ENCODE data around the gene TANC1. TPM values are rescaled to one million over a fixed set of nuclear protein-coding genes. Genes with fewer than 3 reads are reported as not detected.

The TANC1 gene
- total RNA-seq, 2 donors from 2014 or later = 51.8 to 58.9 TPM

GRCh38 chr2:159228081-159228581 is 259.7 kb downstream of the TANC1 start:
- H3K27ac ChIP-seq = no peak overlapping the region
- H3K4me3 ChIP-seq = no peak overlapping the region
- no peak for TF ChIP-seq CTCF (IDR thresholded peaks at IDR 0.05)
- DNase-seq (ENCODE audit: low spot score) = no peak
- peaks cover 0 to 39% of the 10 kb centered on the region in 2 donors for H3K4me1 ChIP-seq
- H3K27me3 ChIP-seq = no peaks in the 10 kb centered on the region
- H3K9me3 ChIP-seq = no peaks in the 10 kb centered on the region
- H3K36me3 ChIP-seq = peaks cover 75% of the 10 kb centered on the region

GRCh38 chr2:159229476-159230144 is 261.2 kb downstream of the TANC1 start:
- DNase-seq (ENCODE audit: low spot score) = no peak
- no peak for TF ChIP-seq CTCF (IDR thresholded peaks at IDR 0.05)
- Histone ChIP-seq H3K36me3 (peaks cover 70% of the 10 kb centered on the region), H3K27ac (no peak overlapping the region), H3K4me1 (peaks cover 0 to 38% of the 10 kb centered on the region in 2 donors), H3K9me3 (no peaks in the 10 kb centered on the region), H3K27me3 (no peaks in the 10 kb centered on the region), H3K4me3 (no peak overlapping the region)

GRCh38 chr2:159230145-159230877 is 261.9 kb downstream of the TANC1 start:
- TF ChIP-seq CTCF (IDR thresholded peaks at IDR 0.05) = no peak
- H3K4me1 ChIP-seq = peaks cover 0 to 36% of the 10 kb centered on the region in 2 donors
- no peaks in the 10 kb centered on the region for H3K9me3 ChIP-seq
- H3K27me3 ChIP-seq = no peaks in the 10 kb centered on the region
- peaks cover 70% of the 10 kb centered on the region for H3K36me3 ChIP-seq
- no peak overlapping the region for H3K27ac ChIP-seq
- DNase-seq (ENCODE audit: low spot score) = no peak
- no peak overlapping the region for H3K4me3 ChIP-seq

GRCh38 chr2:159232456-159233170 is 264.2 kb downstream of the TANC1 start:
- H3K36me3 ChIP-seq = peaks cover 74% of the 10 kb centered on the region
- H3K27ac ChIP-seq = peak overlapping the region in 1 of 2 donors; percentile 44
- no peak for TF ChIP-seq CTCF (IDR thresholded peaks at IDR 0.05)
- no peaks in the 10 kb centered on the region for H3K9me3 ChIP-seq
- peaks cover 0 to 32% of the 10 kb centered on the region in 2 donors for H3K4me1 ChIP-seq
- H3K4me3 ChIP-seq = no peak overlapping the region
- no peak for DNase-seq (ENCODE audit: low spot score)
- H3K27me3 ChIP-seq = no peaks in the 10 kb centered on the region

- Histone ChIP-seq H3K9me3 (no peaks in the 10 kb centered on the region), H3K27ac (no peak overlapping the region), H3K27me3 (no peaks in the 10 kb centered on the region), H3K36me3 (peaks cover 72% of the 10 kb centered on the region), H3K4me1 (peaks cover 0 to 19% of the 10 kb centered on the region in 2 donors), H3K4me3 (no peak overlapping the region)
- DNase-seq (ENCODE audit: low spot score) = no peak
- no peak for TF ChIP-seq CTCF (IDR thresholded peaks at IDR 0.05)
These were observed 266.4 kb downstream of the TANC1 start for GRCh38 chr2:159234868-159235267.

Measured in right atrium auricular region (tissue), 2 donors.